ENCODE data around the gene XCL1.
"Not testable (repeated sequence)": the region's sequence is repeated elsewhere in the genome, so short reads cannot be mapped to it uniquely, and the experiment has no call there.

GRCh38 chr1:168580991-168581390 lies 4.6 kb downstream of the XCL1 start:
- TF ChIP-seq CTCF (IDR thresholded peaks at IDR 0.05; ENCODE audit: insufficient read depth, low read length); SPI1 (IDR thresholded peaks at IDR 0.05; ENCODE audit: borderline replicate concordance, low read depth); REST (IDR thresholded peaks at IDR 0.05; ENCODE audit: insufficient replicate concordance, low read depth): not testable (repeated sequence)

Data from HL-60 (cell line).